ENCODE measurements around the gene NCOA1.
A peak's percentile ranks its signal among the peaks of the same experiment; 100 is the strongest.

The NCOA1 gene

GRCh38 chr2:24710806-24711205, 219.8 kb downstream of the NCOA1 start:
- no peak for DNase-seq

GRCh38 chr2:24711865-24712264, 220.8 kb downstream of the NCOA1 start:
- DNase-seq = no peak

DNA sequence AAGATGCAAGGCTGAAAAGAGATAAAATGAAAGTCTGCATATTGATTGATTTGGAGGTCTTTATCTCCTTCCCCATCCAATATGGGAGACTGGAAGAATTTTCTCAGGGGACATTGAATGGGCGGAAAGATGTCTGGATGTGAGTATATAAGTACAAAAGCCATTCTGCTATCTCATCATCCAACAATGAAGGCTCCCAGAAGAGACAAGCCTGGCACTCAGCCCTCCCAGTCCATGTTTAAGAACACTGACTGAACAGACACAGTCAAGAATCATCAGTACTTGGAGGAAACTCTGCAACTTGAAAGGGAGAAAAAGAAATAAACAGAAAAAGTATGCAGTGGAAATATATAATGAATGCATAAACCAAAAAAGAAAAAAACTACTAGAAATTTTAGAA, 221.2 kb downstream of the NCOA1 start:
- DNase-seq = no peak

DNA sequence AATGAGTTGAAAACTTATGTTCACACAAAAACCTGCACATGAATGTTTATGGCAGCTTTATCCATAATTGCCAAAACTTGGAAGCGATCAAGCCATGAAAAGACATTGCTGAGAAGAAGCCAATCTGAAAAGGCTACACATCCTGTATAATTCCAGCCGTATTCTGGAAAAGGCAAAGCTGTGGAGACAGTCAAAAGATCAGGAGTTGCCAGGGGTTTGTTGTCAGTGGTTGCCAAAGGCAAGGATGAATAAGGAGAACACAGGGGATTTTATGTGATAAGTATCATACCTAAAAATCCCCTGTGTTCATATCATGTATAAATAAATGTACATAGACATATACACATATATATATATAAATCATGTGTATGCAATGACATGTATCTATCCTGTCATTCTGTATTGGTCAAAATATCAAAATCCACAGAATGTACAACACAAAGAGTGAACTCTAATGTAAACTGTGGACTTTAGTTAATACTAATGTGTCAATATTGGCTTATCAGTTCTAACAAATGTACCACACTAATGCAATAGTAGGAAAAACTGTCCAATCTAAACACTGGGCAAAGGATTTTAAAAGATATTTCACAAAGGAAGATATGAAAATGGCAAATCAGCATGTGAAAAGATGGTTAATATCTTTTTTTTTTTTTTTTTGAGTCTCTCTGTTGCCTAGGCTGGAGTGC, 226.4 kb downstream of the NCOA1 start:
- DNase-seq = no peak

GRCh38 chr2:24720310-24720709, 229.3 kb downstream of the NCOA1 start:
- no peak for DNase-seq

DNA sequence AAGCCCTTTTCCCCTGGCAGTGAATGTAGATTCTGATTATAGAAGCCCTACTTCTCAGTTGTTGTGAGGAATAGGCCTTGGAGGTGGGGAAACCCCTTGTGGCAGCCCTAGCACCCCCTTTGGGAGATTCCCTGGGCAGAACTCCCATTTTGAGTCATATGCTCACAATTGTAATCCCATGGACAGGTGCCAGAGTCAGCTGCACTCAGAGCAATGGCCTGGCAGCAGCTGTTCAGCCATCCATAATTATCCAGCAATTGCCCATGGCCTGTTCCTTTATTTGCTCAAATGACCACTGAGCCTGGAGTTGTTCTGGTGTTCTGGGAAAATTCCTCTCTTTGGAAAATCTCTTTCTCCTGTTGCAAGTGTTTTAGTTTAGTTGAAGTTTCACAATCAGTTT, 230.4 kb downstream of the NCOA1 start:
- peak; percentile 4 for DNase-seq

DNA sequence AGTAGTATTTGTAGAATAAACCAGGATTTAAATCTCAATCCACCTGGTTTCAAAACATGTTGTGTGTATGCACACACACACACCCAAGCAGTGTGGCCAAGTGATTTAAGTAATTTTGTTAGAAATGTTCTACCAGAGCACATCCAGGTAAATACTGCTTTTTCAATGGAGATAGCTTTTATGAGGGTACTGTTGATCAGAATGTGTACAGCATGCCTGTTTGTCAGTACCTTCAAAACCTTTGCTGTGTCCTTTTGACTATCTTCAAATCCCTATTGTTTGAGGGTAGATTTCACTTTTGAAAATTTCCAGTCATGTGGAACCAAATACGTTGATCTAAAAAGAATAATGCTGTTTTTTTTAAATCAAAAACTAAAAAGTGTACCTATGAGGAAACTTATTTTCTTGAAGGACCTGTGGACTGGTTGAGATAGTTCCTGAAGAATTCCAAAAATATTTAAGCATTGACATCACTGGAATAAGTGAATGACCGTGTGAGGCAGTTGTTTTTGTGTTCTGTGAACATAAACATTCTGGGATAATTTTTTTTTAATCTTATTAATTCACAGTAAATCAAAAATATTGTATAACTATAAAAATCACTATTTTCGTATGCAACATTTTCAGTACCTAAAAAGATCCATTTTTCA, 231.2 kb downstream of the NCOA1 start:
- DNase-seq = no peak

DNA sequence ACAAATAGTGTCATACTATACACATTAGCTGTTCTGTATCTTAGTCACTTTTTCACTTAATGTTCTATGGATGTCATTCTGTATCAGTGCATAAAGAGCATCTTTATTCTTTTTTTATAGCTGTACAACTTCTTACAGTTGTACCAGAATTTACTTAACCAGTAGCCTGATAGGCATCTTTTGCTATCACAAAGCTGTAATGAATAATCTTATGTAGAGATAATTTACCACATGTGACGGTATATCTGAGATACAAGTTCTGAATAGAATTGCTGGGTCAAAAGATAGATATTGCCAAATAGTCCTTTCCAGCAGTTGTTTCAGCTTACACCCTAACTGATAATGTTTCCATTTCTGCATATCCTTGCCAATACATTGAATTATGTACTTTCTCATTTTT, 232.1 kb downstream of the NCOA1 start:
- DNase-seq = no peak

DNA sequence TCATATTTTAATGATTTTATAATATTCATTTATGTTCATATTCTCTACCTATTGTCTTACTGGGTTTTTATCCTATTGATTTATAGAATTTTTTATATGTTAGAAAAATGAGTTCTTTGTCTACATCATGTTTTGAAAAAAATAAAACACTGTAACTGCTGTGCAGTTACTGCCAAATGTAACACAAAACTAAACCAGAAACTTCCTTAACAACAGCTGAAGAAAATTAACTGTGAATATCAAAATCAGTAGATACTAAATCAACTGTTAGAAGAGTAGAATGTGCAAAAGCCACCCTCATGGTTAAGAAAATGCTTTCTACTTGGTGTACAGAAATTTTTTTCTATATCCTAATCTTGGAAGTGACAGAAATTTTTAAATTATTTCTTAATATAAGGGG, 232.6 kb downstream of the NCOA1 start:
- DNase-seq = no peak

GRCh38 chr2:24724111-24724775, 233.2 kb downstream of the NCOA1 start:
- no peak for DNase-seq

DNA sequence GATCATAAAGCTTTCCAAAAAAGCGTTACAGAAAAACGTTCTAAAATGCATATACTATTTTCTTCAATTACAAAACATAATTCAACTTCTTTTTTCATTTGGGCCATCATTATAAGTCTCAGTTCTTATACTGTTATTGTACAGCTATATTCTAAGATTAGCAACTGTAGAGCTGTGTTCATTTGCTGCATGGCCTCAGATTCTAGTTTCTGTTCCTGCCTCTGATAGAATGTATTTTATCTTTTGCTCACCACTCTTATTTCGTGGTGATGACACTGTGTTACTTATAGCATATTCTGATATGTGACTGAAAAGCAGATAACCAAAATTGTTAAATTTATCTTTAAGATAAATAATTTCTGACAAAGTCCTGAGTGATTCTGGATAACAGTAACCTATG, 234.9 kb downstream of the NCOA1 start:
- no peak for DNase-seq

- no peak for DNase-seq
Measured at GRCh38 chr2:24730481-24730880, 239.4 kb downstream of the NCOA1 start.

GRCh38 chr2:24731040-24731439, 240.0 kb downstream of the NCOA1 start:
- DNase-seq = no peak

- DNase-seq = no peak
Measured at GRCh38 chr2:24731923-24732322, 240.9 kb downstream of the NCOA1 start.

DNA sequence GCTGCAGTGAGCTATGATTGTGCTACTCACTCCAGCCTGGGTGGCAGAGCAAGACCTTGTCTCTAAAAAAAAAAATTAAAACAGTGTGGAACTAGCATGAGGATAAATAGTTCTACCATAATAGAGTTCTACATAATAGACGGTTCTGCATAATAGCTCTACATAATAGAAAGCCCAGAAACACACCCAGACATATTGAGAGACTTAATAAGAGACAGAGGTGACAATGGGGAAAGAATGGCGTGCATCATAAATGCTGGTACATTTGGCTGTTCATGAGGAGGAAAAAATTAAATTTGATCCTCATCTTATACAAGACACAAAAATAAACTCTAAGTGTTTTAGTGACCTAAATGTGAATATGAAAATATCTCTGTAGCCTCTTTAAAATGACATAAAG, 243.7 kb downstream of the NCOA1 start:
- DNase-seq = no peak

GRCh38 chr2:24739354-24740025, 248.4 kb downstream of the NCOA1 start:
- no peak for DNase-seq

DNA sequence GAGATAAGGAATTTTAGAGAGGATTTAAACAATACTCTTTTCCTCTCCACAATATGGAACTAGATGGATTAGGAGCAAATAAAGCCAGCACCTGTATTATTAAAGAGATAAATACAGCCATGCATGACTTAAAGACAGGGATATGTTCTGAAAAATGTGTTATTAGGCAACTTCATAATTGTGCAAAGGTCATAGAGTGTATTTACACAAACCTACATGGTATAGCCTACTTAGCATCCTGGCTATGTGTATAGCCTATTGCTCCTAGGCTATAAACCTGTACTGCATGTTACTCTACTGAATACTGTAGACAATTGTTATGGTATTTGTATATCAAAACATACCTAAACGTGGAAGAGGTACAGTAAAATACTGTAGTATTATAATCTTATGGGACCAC, 249.1 kb downstream of the NCOA1 start:
- no peak for DNase-seq

- DNase-seq = no peak
Measured at GRCh38 chr2:24742730-24743129, 251.7 kb downstream of the NCOA1 start.

DNA sequence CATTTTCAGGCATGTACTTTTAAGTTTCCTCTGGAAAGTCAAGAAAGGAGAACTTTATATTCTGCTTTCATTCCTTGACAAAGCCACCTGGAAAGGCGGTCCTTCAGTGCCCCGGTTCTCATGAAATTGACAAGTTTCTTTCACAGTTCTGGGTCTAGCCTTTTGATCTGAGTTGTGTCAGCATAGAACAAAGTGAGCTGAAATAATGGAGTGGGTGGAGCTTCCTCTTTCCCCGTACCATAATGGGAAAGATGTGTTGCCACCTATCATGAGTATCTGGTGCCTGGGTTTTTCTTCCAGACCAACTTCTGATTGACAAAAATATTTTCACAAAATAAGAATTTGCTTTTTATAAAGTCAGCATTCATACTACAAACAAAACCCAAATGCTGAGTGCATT, 252.9 kb downstream of the NCOA1 start:
- DNase-seq = no peak

DNA sequence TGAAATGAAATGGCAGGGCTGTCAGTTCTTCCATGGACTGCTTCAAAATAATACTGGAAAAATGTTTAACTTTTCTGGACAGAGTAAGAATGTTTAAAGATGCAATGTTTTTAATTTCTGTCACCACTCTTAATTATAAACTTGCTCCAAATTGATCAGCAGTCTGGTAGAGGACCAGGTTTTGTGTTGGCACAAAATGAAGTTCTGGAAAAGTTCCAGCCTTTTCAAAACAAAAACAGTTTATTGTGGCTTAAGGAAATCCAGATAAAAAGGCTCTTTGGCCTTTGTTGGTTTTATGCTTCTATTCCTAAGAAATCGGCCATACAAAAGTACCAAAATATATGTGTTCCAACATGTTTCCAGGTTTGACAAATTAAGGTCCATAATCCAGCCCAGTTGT, 253.3 kb downstream of the NCOA1 start:
- no peak for DNase-seq

DNA sequence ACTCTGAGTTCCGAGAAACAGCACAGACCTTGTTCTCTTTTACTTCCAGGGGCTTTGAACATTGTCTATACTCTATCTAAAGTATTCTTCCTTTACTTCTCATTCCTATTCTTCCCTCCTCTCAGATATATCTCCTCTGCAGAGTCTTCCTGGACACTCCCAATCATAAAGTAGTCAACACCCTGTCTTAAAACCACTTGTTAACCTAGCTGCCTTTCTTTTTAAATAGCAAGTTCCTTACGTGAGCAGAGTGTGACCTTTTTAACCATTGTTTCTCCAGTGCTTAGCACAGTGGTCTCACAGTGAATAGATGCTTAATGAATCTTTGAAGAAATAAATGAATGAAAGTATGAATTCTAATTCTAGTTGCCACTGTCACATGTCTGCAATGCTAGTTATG, 254.8 kb downstream of the NCOA1 start:
- no peak for DNase-seq

GRCh38 chr2:24747299-24747698, 256.2 kb downstream of the NCOA1 start:
- no peak for DNase-seq

DNA sequence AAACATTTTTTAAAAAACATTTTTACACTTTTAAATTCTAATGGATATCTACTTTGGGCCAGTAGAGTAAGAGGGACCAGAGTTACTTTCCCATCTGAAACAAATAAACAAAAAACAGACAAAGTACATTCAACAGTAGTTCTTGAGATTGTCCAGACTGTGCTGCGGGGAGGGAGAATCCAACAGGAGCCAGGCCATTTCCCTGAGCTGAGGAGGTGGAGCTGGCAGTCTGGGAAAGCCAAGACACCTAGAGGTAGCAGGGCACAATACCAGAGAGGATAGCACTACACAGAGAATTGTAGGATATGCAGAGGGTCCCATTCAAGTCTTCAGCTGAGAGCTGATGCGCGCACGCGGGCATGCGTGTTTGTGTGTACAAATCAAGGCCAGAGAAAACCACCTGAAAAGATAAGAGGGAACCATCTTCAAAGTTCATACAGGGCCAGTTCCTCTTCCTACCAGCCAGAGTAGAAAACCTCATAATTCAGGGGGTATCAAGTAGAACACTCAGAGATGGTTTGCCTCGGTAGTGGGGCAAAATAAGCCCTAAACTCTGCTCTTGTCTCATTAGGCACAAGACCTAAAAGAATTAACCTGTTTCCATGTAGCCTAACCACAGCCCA, 258.1 kb downstream of the NCOA1 start:
- DNase-seq = no peak

All from stimulated activated CD4-positive, alpha-beta T cell treated with anti-CD3 and anti-CD28 coated beads, Interleukin-1b, Interleukin-23, amount 100 ng/mL, for 48 hours (primary cell).